ENCODE data around the gene PALLD. TPM values are rescaled to one million over a fixed set of nuclear protein-coding genes. Genes with fewer than 3 reads are reported as not detected.
A peak's percentile ranks its signal among the peaks of the same experiment; 100 is the strongest.

The PALLD gene
- total RNA-seq, 1 experiment from 2014 or later = 18.3 TPM

DNA sequence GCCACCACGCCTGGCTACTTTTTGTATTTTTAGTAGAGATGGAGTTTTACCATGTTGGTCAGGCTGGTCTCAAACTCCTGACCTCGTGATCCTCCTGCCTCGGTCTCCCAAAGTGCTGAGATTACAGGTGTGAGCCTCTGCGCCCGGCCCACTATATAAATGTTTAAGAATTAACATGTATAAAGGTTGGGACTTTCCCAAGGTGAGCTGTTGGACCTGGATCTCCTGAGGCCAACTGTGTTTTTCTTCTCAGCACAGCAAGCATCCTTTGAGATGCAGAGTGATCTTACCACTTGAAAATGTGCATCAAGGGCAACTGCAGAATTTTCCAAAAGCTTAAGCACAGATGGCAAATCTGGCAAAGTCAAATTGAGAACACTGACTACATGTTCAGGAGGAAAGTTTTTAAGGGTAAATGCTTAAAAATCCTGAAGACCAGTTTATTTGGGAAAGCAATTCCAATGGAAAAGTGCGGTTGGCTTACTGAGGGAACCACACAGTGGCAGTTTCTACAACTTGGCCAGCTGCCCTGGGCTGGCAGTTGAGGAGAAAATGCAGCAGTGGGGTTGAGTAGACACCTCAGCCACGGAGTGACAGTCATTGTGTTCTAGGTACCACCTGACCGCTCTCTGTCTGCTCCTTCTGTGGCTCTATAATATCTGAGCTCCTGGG lies 344.3 kb downstream of the PALLD start:
- no peak overlapping the region for H3K56ac ChIP-seq (ENCODE audit: insufficient read length, low read depth, low read length)
- H3K23ac ChIP-seq (ENCODE audit: insufficient read length, low read depth, low read length) = no peak overlapping the region
- Mint-ChIP-seq H3K36me3 (ENCODE audit: insufficient read depth in 1 of 3, low read depth in 3 of 3) (peaks cover 0 to 3% (median 0%) of the 10 kb centered on the region in 3 experiments; a peak in 4 of 7 replicates), H3K4me1 (peaks cover 64 to 79% of the 10 kb centered on the region in 2 experiments), H3K27ac (peak overlapping the region in 2 of 3 experiments; percentile 22 to 94; a peak in 4 of 7 replicates), H3K4me3 (no peak overlapping the region), H3K27me3 (ENCODE audit: low read depth) (no peaks in the 10 kb centered on the region; the same call in 1 of the 2 replicates), H3K9me3 (no peaks in the 10 kb centered on the region; a peak in 1 of 5 replicates)
- no peaks in the 10 kb centered on the region for H3K23me2 ChIP-seq (ENCODE audit: insufficient read length, low read depth, low read length, poor library complexity, severe bottlenecking)
- no peak overlapping the region for H3K9ac ChIP-seq (ENCODE audit: extremely low read depth, insufficient read length, low read length)
- H3K27me3 ChIP-seq (ENCODE audit: insufficient read depth, low read length) = no peaks in the 10 kb centered on the region
- peak overlapping the region; percentile 79 for H3K18ac ChIP-seq (ENCODE audit: insufficient read length, low read depth, low read length)
- TF ChIP-seq, protein P1, sequence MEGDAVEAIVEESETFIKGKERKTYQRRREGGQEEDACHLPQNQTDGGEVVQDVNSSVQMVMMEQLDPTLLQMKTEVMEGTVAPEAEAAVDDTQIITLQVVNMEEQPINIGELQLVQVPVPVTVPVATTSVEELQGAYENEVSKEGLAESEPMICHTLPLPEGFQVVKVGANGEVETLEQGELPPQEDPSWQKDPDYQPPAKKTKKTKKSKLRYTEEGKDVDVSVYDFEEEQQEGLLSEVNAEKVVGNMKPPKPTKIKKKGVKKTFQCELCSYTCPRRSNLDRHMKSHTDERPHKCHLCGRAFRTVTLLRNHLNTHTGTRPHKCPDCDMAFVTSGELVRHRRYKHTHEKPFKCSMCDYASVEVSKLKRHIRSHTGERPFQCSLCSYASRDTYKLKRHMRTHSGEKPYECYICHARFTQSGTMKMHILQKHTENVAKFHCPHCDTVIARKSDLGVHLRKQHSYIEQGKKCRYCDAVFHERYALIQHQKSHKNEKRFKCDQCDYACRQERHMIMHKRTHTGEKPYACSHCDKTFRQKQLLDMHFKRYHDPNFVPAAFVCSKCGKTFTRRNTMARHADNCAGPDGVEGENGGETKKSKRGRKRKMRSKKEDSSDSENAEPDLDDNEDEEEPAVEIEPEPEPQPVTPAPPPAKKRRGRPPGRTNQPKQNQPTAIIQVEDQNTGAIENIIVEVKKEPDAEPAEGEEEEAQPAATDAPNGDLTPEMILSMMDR (conservative IDR thresholded peaks at IDR 0.05) = no peak
- no peak overlapping the region for H2BK12ac ChIP-seq (ENCODE audit: insufficient read length, low read depth, low read length)
- WGBS (ENCODE audit: extremely low coverage, insufficient read length, low lambda C conversion rate) = no CpG with 5 or more reads among the region's 8 CpGs
- H3K9me3 ChIP-seq (ENCODE audit: control insufficient read depth, low read depth, low read length) = no peaks in the 10 kb centered on the region
- no peak overlapping the region for H3K4ac ChIP-seq (ENCODE audit: low read depth, low read length)
- H2AFZ ChIP-seq (ENCODE audit: low read length) = no peak overlapping the region
- H2BK120ac ChIP-seq (ENCODE audit: low read depth, low read length, poor library complexity, severe bottlenecking) = no peak overlapping the region
- no peaks in the 10 kb centered on the region for H4K20me1 ChIP-seq (ENCODE audit: control insufficient read depth, insufficient read depth, insufficient read length)
- DNase-seq = peak; percentile 50
- H3K79me2 ChIP-seq (ENCODE audit: insufficient read depth, low read length) = no peaks in the 10 kb centered on the region
- H4K5ac ChIP-seq (ENCODE audit: insufficient read length, low read depth, low read length) = no peak overlapping the region
- no peak overlapping the region for H4K91ac ChIP-seq (ENCODE audit: insufficient read length, low read depth, low read length)
- H2AK5ac ChIP-seq (ENCODE audit: insufficient read length, low read length) = no peak overlapping the region
- peaks cover 7% of the 10 kb centered on the region for H3K4me1 ChIP-seq (ENCODE audit: insufficient read depth, low read length)
- H3K79me1 ChIP-seq (ENCODE audit: insufficient read depth, low read depth, low read length, poor library complexity, severe bottlenecking) = no peaks in the 10 kb centered on the region
- H3T11ph ChIP-seq (ENCODE audit: low read length) = no peak overlapping the region
- no peak overlapping the region for H2BK5ac ChIP-seq (ENCODE audit: insufficient read length, low read length)
- peak overlapping the region; percentile 37 for H3K27ac ChIP-seq (ENCODE audit: insufficient read length, low read depth, low read length)
- peak overlapping the region; percentile 81; the same call in 1 of the 2 replicates for H3K14ac ChIP-seq (ENCODE audit: insufficient read depth, low read length)
- no peak overlapping the region for H4K8ac ChIP-seq (replicated peaks; ENCODE audit: insufficient read length, low read depth, low read length)
- H3K4me2 ChIP-seq (ENCODE audit: insufficient read depth, insufficient read length, low read length) = peak overlapping the region; percentile 19
- H2BK15ac ChIP-seq (ENCODE audit: low read depth, low read length) = no peak overlapping the region
- H2BK20ac ChIP-seq (ENCODE audit: low read depth, low read length, poor library complexity, severe bottlenecking) = no peak overlapping the region

Measured in H9 (cell line).